Osteoblast (primary cell): ENCODE results near the gene FUT2. TPM values are rescaled to one million over a fixed set of nuclear protein-coding genes. Genes with fewer than 3 reads are reported as not detected.

Source experiments
- DNase-seq: peaks from one replicate; pipeline ENCODE4 v3.0.0; 2011; ENCODE audit warnings: low spot score, mixed read lengths; ENCODE audit not compliant: insufficient read length; ENCODE audit errors: missing footprints
- H2AFZ ChIP-seq: 2 replicates; pipeline ENCODE4 v1.6.0; 2011; ENCODE audit warnings: mild to moderate bottlenecking, low read length
- H3K27ac ChIP-seq: 2 replicates; pipeline ENCODE4 v1.5.1; 2011; ENCODE audit warnings: mild to moderate bottlenecking, low read depth, low read length, moderate library complexity
- H3K27me3 ChIP-seq: 2 replicates; pipeline ENCODE4 v1.6.0; 2012; ENCODE audit warnings: mild to moderate bottlenecking, control low read depth, inconsistent platforms, low read length, moderate library complexity; ENCODE audit not compliant: insufficient read depth
- H3K36me3 ChIP-seq: 2 replicates; pipeline ENCODE4 v1.5.1; 2011; ENCODE audit warnings: mild to moderate bottlenecking, low read length, control low read depth, moderate library complexity; ENCODE audit not compliant: insufficient read depth
- H3K4me1 ChIP-seq: 2 replicates; pipeline ENCODE4 v1.5.1; 2011; ENCODE audit warnings: mild to moderate bottlenecking, low read length, control low read depth, moderate library complexity; ENCODE audit not compliant: insufficient read depth
- H3K4me2 ChIP-seq: 2 replicates; pipeline ENCODE4 v1.6.0; 2011; ENCODE audit warnings: mild to moderate bottlenecking, low read length; ENCODE audit not compliant: insufficient read depth
- H3K4me3 ChIP-seq: fragments of 200-600 bp; sonication (generic); 3 replicates; pipeline ENCODE4 v1.5.1; 2012; ENCODE audit warnings: mild to moderate bottlenecking, low read length, inconsistent platforms; ENCODE audit not compliant: insufficient read depth
- H3K79me2 ChIP-seq: 2 replicates; pipeline ENCODE4 v1.6.0; 2012; ENCODE audit warnings: mild to moderate bottlenecking, low read length, control low read depth, inconsistent platforms; ENCODE audit not compliant: insufficient read depth
- H3K9me3 ChIP-seq: 2 replicates; pipeline ENCODE4 v1.5.1; 2011; ENCODE audit warnings: low read depth, low read length, control low read depth
- H4K20me1 ChIP-seq: 2 replicates; pipeline ENCODE4 v1.6.0; 2012; ENCODE audit warnings: mild to moderate bottlenecking, low read length, control low read depth; ENCODE audit not compliant: insufficient read depth
- CTCF ChIP-seq: IDR thresholded peaks from 2 replicates; pipeline ENCODE4 v1.5.1; 2011; ENCODE audit warnings: mild to moderate bottlenecking, low read depth, low read length, moderate library complexity; ENCODE audit errors: extremely low read depth
- total RNA-seq: library from RNA; depleted of rRNA; stranded (reverse); fragments of >200 nt; gene quantifications from 2 replicates; pipeline ENCODE4 v1.2.3, GENCODE V29; 2012

FUT2 gene
- total RNA-seq, 1 donor: not detected

- no peaks in the 10 kb centered on the region for H3K79me2 ChIP-seq
- H3K27me3 ChIP-seq: no peaks in the 10 kb centered on the region
- peak; percentile 32 for DNase-seq
- peaks cover 3% of the 10 kb centered on the region for H3K36me3 ChIP-seq
- H2AFZ ChIP-seq: no peak overlapping the region
- TF ChIP-seq CTCF: no peak
- H3K9me3 ChIP-seq: no peaks in the 10 kb centered on the region
- H3K27ac ChIP-seq: no peak overlapping the region
- H3K4me3 ChIP-seq: no peak overlapping the region
- no peak overlapping the region for H3K4me2 ChIP-seq
- H4K20me1 ChIP-seq: no peaks in the 10 kb centered on the region
- H3K4me1 ChIP-seq: no peaks in the 10 kb centered on the region
Observed at GRCh38 chr19:48705431-48705830, 9.7 kb downstream of the FUT2 start.

- Histone ChIP-seq H3K4me1 (peaks cover 7% of the 10 kb centered on the region), H4K20me1 (no peaks in the 10 kb centered on the region), H3K36me3 (no peaks in the 10 kb centered on the region), H2AFZ (no peak overlapping the region), H3K27ac (no peak overlapping the region), H3K9me3 (no peaks in the 10 kb centered on the region), H3K4me3 (no peak overlapping the region), H3K4me2 (no peak overlapping the region), H3K27me3 (no peaks in the 10 kb centered on the region), H3K79me2 (peaks cover under 1% of the 10 kb centered on the region)
- no peak for TF ChIP-seq CTCF
- DNase-seq: peak; percentile 11
Observed at GRCh38 chr19:48708471-48708870, 12.7 kb downstream of the FUT2 start.

- Histone ChIP-seq H2AFZ (no peak overlapping the region), H3K27ac (no peak overlapping the region), H3K4me1 (peaks cover 22% of the 10 kb centered on the region), H3K4me3 (no peak overlapping the region), H3K27me3 (no peaks in the 10 kb centered on the region), H3K79me2 (peaks cover 12% of the 10 kb centered on the region), H4K20me1 (no peaks in the 10 kb centered on the region), H3K36me3 (no peaks in the 10 kb centered on the region), H3K4me2 (no peak overlapping the region), H3K9me3 (no peaks in the 10 kb centered on the region)
- TF ChIP-seq CTCF: no peak
- DNase-seq: peak; percentile 11
Observed at GRCh38 chr19:48711106-48711662, 15.4 kb downstream of the FUT2 start.

GRCh38 chr19:48713041-48713863 lies 17.5 kb downstream of the FUT2 start:
- no peaks in the 10 kb centered on the region for H3K27me3 ChIP-seq
- H3K4me1 ChIP-seq: peaks cover 31% of the 10 kb centered on the region
- peak; percentile 94 for DNase-seq
- no peaks in the 10 kb centered on the region for H3K9me3 ChIP-seq
- H2AFZ ChIP-seq: peak overlapping the region; percentile 86
- TF ChIP-seq CTCF: peak; percentile 20
- peak overlapping the region; percentile 94 for H3K4me3 ChIP-seq
- peak overlapping the region; percentile 93 for H3K4me2 ChIP-seq
- H3K36me3 ChIP-seq: no peaks in the 10 kb centered on the region
- H3K79me2 ChIP-seq: peaks cover 12% of the 10 kb centered on the region
- no peak overlapping the region for H3K27ac ChIP-seq
- H4K20me1 ChIP-seq: no peaks in the 10 kb centered on the region
